HG02610 (cell line): ENCODE results near the gene ADORA1.

ENCODE experiments used
- ATAC-seq: cut with Tn5 transposase; IDR thresholded peaks from one replicate; pipeline ENCODE4 v1.9.1; 2021; ENCODE audit warnings: mild to moderate bottlenecking, moderate library complexity; ENCODE audit not compliant: unreplicated experiment

The ADORA1 gene

GRCh38 chr1:203207751-203208150 is 80.2 kb downstream of the ADORA1 start:
- no peak for ATAC-seq

- no peak for ATAC-seq
These were observed 80.7 kb downstream of the ADORA1 start for GRCh38 chr1:203208181-203208580.

DNA sequence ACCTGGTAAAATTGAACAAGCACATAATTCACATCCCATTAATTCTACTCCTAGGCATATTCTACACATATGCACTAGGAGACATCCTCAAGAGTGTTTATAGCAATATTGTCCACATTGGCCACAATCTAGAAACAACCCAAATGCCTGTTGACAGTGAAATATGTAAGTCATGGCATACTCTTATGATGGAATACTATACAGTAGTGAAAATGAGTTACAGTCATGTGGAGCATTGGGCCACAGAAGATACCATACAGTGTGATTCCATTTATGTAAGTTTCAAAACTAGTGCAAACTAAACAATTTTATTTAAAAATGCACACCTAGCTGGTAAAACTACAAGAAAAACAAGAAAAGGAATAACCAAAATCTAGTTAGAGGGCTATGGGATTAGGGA is 82.8 kb downstream of the ADORA1 start:
- no peak for ATAC-seq

DNA sequence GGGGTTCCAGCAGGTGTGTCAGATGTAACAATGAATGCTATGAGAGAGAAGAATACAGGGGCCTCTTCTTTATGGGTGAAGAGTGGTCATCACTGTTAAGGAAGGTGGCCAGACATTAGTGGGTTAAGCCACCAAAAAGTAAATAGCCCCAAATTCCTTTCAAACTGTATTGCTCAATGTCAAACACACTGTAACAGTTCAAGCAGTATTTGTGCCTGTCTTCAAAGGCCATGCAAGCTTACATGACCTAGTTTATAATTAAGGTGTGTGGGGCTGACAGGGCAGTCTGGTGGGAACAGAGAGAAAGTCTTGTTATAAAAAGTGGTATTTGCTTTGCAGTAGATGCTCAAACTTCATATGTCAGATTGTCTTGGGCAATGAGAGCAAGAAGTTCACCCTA is 83.5 kb downstream of the ADORA1 start:
- no peak for ATAC-seq

GRCh38 chr1:203211812-203212211 is 84.3 kb downstream of the ADORA1 start:
- no peak for ATAC-seq

DNA sequence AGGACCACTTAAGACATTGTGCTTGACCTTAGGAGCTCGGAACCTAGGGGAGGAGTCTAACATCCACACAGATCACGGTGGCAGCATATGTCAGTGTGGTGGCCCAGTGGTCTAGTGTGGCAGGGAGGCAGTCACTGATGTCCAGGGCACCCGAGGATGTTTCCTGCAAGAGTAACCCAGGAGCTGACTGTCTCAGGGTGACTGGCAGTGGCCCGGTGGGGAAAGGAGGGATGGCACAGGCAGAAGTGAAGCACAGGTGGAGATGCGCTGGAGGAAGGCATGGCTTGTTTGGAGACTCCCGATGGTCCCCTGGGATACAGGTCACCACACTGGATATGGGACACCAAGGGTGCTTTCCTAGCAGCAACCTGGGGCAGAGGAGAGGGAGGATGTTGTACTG is 85.6 kb downstream of the ADORA1 start:
- no peak for ATAC-seq

DNA sequence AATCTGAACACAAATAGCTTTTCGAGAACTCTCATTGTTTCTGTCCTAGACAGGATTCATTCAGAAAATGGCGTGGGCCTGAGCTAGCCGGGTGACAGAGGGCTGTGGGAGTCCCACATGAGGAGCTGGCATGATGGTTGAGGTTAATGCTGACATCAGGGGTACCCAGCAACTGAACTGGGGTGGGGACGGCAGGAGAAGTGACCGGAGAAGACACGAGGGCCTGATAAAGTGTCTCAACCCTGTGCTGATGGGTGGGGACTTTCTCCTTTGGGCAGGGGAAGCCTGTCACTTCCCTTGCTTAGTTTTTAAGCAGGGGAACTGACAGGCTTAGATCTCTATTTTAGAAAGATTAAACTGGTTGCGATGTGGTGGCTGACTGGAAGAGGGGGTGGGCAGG is 87.3 kb downstream of the ADORA1 start:
- no peak for ATAC-seq

GRCh38 chr1:203215573-203215972 is 88.0 kb downstream of the ADORA1 start:
- no peak for ATAC-seq

DNA sequence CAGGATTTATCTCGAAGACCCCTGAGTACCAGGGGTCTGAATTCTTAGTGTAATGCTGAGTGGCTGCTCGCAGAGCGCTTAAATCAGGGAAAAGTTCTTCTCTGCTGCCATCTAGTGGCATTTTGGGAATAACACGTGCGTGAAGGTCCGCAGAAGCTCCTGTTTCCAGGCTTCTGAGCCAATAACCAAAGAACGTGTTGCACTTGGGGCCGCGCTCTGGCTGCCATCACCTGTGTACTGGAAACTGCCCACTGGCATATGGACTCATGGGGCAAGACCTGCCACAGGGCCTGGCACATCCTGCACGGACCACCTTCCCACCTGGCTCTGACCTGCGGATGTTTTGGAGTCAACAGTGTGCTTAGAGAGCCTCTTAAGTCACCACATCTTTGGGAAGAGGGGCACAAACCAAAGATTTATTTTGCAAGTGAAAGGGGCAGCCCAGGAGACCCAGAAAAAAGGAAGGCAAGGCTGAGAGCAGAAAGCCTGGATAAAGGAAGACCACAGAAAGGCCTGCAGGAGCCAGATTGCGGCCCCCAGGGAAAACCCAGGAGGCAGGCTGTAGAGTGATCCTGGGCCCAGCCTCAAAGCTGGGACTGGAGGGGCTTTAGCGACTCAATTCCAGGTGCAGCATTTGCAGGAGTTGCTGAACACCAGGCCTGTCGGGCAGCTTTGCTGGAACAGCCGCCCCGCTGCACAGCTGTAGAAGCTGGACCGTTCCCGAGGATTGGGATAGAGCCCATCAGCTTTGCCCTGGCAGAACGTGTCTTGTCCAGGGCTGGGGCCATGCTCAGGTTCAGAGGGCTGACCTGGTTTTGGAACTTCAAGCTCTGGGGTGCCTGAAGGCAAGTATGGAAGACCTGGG is 89.0 kb downstream of the ADORA1 start:
- ATAC-seq, result no peak
